C1 segment of cervical spinal cord (tissue), 14 donors: ENCODE data around the gene REV3L.
"Not testable (repeated sequence)": the region's sequence is repeated elsewhere in the genome, so short reads cannot be mapped to it uniquely, and the experiment has no call there.

Experiments used
- DNase-seq, 14 donors: peaks; one replicate each; lab custom pipeline; 2025; lab: John Stamatoyannopoulos, UW

REV3L gene

DNA sequence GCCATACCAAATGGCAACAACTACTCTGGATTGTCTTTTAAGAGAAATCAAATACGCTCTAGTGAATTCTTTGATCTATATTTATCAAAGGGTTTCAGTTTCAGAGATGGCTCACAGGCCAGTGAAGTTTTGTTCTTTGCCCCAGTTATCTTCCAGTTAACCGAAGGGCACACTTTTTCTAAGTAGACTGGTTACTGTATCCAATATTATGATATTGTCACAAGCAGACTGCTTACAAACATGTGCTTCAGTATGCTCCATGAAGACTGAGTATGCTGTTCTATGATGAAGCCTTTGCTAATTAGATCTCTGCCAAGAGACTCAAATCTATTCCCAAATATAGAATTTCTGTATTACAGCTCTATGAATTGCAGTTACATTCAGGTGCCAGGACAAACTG, 181.1 kb downstream of the REV3L start:
- DNase-seq: no peak

DNA sequence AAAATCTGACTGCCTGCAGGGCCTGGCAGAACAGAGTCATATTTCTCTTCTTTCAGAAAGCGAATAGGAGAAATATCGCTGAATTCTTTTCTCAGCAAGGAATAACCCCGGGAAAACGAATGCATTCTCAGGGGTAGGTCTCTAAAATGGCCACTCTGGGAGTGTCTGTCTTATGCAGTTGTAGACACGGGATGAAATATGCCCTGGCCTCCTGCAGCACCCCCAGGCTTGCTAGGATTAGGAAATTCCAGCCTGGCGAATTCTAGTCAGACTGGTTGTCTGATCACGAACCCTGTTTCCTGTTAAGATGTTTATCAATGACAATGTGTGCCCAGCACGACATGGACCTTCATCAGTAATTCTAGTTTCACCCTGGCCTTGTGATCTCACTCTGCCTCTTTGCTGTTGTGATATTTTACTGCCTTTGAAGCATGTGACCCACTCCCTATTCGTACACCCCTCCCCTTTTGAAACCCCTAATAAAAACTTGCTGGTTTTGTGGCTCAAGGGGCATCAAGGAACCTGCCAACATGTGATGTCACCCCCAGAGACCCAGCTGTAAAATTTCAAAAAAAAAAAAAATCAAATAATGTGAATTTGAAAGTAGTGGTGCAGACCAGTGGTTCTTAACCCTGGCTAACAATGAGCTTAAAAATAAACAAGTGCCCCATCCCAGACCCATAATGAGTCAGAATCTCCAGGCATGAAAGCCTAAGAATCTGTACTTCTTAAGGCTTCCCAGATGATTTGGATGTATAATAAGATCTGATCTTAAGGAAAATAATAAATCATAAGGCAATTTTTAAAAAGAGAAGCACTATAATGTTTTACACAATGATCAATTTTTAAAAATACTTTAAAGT, 181.8 kb downstream of the REV3L start:
- DNase-seq: not testable (repeated sequence)

DNA sequence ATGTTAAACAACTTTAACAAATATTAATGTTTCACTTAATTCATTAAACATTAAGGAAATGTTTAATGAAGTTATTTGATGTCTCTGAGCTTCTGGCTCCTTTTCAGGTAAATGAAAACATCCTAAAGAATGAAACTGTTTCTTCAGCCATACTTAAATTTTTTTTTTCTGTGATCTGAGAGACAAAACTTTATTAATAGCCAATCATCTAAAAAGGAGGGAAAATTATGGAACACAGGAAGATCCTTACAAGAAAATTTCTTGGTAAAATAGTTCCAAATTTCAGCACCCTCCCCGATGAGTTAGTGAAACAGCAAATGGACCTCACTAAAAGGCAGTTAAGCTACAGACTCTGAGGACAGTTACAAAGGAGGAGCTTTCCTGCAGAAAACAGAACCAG, 185.2 kb downstream of the REV3L start:
- no peak for DNase-seq

DNA sequence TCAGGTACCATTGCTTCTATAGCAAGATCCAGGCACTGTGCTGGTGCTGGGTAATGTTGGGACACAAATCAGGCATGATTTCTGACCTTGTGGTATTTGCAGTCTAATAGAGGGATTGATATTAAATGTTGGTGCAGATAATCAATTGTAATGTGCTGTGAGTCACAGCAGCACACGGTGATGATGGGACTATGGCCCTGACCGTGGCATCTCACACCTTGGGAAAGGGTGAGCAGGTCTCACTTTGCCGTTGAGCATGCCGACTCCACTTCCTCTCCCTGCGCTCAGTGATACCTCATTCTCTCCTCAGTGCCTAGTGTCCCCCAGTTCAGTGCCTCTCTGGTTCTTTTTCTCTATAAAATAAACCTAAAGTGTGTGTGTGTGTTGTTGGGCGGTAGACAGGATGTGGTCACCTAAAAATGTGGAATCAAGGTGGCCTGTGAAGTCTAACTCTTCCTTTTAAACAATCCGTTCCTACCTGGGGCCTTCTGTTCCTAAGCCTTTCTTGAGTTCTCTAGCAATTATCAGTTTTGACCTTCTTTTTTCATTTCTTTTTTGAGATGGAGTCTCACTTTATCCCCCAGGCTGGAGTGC, 188.5 kb downstream of the REV3L start:
- DNase-seq: no peak

DNA sequence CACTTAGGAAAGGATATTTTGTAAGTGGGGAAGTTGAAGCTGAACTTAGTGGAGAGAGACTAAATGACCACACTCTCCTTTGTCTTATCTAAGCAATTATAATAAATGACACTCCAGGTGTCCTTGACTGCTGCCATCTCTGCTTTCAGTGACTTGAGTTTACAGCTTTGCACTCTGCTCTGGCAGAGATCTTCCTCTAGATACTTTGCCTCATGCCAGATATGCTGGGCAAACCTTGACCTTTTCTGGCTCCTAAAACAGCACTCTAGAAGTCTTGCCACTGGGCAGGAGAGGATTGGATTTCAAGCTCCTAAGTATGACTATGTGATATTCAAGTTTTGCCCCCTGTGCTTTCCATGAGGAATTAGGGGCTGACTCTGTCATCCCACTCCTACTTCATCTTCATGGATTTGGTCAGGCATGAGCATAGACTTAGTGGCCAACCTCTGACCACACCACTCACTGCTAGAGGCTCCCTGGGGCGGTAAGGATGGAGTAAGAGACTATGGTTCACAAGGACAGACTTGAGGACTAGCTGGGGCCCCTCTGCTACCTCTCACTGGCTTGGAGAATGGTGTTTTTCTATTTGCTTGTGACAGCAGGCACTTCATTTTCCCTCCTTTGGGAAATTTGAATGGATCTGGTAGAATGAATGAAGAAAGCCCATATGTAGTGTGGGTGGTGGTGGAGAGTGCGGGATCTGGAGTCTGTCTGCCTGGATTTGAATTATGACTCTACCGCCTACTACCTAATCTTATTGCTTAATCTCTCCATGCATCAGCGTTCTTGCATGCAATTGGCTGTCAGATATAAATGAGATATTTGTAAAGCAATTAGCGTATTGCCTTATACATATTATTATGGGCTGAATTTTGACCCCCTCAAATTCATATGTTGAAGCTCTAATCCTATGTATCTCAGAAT, 191.4 kb downstream of the REV3L start:
- no peak for DNase-seq

DNA sequence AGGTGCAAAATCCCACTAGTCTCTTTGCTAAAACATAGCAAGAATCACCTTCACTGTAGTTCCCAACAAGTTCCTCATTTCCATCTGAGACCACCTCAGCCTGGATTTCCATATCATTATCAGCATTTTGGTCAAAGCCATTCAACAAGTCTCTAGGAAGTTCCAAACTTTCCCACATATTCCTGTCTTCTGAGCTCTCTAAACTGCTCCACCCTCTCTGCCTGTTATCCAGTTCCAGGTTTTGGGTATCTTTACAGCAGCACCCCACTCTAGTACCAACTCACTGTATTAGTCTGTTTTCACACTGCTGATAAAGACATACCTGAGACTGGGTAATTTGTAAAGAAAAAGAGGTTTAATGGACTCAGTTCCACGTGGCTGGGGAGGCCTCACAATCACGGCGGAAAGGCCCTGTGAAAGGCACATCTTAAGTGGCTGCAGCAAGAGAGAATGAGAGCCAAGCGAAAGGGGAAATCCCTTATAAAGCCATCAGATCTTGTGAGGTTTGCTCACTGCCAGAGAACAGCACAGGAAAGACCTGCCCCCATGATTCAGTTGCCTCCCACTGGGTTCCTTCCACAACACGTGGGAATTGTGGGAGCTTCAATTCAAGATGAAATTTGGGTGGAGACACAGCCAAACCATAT, 192.2 kb downstream of the REV3L start:
- DNase-seq: not testable (repeated sequence)

DNA sequence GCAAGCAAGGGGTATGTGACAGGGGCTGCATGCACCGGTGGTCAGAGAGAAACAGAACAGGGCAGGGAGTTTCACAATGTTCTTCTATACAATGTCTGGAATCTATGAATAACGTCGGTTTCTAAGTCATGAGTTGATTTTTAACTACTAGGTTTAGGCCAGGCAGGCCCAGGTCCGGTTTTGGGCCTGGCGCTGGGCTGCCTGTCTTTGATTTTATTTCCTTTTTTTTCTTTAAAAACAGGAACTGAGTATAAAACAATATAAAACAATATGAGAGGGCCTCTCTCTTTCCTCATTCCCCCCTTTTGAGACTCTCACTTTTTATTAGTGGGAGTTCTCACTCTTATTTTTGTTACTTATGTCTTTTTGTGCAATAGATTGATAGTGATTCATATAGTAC, 198.7 kb downstream of the REV3L start:
- DNase-seq: not testable (repeated sequence)

DNA sequence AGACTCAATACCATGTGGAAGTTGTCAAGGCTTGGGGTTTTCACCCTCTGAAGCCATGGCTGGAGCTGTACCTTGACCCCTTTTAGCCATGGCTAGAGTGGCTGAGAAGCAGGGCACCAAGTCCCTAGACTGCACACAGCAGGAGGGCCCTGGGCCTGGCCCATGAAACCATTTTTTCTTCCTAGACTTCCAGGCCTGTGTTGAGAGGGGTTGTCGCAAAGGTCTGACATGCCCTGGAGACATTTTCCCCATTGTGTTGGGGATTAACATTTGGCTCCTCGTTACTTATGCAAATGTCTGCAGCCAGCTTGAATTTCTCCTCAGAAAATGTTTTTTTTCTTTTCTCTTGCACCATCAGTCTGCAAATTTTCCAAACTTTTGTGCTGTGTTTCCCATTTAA, 199.3 kb downstream of the REV3L start:
- no peak for DNase-seq

DNA sequence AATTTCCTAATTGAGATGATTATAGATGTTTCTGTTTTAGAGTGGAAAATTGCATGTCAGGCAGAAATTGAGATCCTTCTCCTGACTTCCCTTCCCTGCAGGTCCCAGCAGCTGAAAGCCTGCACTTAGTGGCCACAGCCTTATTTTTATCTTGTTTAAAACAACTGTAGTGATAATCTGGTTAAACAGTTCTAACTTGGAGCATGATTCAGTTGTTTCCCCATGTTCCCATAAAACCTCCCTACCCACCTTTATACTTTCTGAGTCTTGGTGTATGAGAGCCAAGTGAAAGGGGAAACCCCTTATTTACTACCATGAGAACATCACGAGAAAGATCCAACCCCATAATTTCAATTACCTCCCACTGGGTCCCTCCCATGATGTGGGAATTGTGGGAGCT, 200.5 kb downstream of the REV3L start:
- no peak for DNase-seq

DNA sequence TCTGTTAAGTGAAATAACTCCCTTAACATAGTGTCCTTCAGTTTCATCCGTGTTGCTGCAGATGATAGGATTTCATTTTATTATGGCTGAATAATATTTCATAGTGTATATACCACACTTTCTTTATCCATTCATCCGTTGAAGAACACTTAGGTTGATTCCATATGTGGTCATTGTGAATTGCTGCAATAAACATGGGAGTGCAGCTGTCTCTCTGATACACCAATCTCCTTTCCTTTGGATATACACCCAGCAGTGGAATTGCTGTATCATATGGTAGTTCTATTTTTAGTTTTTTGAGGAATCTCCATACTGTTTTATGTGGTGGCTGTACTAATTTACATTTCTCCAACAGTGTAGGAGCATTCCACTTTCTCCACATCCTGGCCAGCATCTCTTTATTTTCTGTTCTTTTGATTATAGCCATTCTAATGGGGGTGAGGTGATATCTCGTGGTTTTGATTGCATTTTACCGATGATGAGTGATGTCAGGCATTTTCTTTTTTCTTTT, 202.5 kb downstream of the REV3L start:
- DNase-seq: no peak

DNA sequence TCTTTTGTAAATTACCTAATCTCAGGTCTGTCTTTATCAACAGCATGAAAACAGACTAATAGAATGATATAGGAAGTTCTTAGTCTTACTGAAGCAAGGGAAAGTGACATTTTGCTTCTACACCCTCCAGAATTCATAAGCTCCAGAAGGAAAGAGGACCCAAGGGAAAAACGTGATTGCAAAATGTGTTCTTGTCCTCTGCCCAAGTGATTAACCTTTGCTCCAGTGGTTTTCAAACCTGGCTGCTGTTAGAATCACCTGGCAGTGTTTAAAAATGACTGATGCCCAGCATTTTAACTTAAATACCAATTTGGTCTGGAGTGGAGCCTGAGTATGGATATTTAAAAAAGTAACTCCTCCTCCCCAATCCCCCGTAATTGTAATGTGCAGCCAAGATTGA, 204.3 kb downstream of the REV3L start:
- no peak for DNase-seq

DNA sequence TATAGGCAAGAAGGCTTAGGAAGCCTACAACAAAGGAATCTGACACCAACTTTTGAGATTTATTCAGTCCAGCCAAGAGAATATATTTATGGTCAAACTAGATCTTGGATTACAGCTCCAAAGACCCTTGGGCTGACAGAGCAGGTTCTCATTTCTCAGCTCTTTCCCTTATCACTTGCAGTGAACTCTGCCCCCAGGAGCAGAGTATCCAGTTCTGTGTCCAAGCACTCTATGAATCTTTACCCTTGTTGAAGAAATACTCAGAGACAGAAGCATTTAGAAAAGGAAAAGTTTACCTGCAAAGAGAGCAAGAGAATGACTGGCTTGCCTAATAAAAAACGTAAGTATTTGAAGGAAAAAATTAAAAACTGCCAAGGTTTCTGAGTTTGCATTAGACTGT, 205.2 kb downstream of the REV3L start:
- DNase-seq: no peak

DNA sequence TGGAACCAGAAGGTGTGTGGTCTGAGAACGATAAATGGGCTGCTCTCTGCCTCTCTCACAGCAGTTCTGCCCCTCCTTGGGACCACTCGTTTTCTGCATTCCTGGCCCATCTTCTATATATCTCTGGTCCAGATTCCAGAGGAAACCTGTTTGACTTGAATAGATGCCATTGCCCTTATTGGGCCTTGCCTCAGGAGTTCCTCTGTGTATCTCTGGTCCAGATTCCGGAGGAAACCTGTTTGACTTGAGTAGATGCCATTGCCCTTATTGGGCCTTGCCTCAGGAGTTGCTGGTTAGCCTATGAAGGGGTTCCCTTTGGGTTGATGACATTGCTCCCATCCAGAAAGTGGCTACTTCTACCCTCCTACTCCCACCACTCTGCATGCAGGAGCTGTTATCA, 206.3 kb downstream of the REV3L start:
- DNase-seq: no peak

DNA sequence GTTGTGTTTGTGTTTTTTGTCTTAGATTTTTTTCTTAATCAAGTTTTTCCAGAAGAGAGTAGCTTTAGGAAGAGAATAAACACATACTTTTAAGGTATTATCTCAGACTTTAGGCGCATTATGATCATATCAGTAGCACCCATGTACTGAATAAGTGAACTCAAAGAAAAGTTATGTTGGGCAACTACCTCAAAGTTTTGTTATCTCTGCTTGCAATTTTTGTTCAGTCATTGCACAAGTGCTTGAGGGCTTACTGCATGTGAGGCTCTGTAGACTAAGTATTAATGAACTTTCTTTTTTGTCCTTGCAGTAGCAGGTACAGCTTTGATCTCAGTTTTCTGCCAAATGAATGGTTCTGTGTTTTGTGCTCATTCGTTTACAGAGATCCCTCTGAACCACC, 206.7 kb downstream of the REV3L start:
- no peak for DNase-seq

DNA sequence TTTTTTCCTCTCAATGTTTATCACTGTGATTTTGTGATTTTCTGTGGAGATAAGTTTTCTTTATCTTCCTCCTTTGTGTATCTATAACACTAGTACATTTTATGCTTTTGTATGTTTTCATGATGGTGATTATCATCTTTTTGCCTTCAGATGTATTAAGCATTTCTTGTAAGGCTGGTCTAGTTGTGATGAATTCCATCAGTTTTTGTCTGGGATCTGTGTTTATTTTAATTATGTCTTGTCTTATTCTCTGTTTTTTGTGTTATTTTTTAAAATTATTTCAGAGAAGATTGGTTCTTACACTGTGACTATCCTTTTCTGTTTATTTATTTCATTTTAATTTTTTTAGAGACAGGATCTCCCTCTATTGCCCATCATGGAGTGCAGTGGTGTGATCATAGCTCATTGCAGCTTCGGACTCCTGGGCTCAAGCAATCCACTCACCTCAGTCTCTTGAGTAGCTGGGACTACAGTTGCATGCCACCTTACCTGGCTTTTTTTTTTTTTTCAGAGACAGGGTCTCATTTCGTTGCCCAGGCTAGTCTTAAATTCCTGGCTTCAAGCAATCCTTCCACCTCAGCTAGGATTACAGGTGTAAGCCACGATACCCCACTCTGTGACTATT, 208.3 kb downstream of the REV3L start:
- DNase-seq: no peak

DNA sequence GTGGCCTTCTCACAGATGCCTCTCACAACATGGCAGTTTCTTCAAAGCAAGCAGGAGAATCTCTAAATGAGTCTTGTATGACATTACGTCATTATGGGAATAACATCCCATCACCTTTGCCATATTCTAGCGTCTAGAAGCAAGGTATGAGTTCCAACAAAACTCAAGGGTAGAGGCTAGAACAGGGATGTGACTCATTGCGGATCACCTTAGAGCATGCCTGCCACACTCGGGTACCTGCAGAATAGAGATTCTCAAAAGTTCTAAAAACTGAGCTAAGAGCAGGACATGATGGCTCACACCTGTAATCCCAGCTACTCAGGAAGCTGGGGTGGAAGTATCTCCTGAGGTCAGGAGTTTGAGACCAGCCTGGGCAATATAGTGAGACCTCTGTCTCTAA, 212.9 kb downstream of the REV3L start:
- no peak for DNase-seq

DNA sequence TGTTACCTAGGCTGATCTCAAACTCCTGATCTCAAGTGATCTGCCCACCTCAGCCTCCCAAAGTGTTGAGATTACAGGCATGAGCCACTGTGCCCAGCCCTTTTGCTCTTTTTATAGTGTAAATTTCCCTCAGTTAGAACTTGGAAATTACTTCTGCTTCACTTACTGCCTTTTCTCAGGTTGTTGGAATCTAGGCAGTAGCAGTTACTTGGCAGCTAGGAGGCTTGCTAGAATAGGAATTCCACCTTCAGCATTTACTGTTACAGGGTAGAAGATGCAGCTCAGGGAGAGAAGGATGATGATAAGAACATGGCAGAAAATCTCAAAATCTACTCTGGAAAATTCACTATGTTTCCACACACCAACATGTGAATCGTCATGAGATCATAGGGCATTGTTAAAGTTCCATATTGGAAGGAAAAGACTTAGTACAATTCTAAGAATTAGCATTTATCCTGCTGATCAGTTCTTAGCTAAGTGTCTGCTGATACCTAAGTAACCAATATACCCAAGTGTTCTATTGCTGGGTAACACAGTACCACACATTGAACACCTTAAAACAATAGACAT, 213.5 kb downstream of the REV3L start:
- no peak for DNase-seq

DNA sequence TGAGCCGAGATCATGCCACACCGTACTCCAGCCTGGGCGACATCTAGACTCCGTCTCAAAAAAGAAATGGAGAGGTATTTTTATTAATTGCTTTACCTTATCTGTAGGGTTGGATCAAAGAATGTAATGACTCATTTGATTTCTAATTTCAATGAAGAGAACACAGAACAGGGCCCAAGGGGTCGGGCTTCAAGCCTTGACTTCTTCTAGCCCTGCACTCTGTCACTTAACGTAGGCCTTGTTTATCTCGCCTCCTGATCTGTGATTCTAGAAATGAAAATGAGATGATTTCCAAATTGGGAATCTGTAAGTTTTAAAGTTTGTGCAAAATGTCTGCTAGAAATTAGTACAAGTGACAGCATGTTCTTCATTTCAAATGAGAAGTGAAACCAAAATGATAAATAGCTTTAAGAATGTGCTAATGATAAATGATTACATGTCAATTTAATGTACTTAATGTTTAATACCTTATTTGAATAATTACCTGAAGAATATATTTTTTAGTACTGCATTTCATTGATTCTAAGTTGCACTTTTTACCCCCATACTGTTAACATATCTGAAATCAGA, 215.2 kb downstream of the REV3L start:
- DNase-seq: no peak

DNA sequence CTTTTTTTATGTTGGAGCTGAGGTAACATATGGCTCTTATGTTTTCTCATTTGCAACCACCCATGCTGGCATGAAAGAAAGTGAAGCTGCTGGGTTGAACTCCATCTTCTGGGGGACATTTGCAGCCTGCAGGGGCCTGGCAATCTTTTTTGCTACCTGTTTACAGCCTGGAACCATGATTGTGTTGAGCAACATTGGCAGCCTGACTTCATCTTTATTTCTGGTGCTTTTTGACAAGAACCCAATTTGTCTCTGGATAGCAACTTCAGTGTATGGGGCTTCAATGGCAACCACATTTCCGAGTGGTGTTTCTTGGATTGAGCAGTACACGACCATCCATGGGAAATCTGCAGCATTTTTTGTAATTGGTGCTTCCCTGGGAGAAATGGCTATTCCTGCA, 216.7 kb downstream of the REV3L start:
- no peak for DNase-seq

DNA sequence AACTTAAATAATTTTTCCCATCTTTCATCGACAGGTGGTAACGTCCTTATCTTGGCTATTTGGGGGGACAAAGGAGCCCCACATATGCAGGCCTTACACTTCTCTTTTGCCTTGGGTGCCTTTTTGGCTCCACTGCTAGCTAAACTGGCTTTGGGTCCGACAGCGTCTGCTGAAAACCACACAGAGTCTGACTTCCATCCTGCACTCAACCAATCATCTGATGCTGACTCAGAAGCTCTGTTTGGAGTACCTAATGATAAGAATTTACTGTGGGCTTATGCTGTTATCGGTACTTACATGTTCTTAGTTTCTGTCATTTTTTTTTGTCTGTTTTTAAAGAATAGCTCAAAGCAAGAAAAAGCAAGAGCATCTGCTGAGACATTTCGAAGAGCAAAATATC, 217.2 kb downstream of the REV3L start:
- DNase-seq: no peak
